Measurements from ENCODE around the gene ARHGAP28. TPM values are rescaled to one million over a fixed set of nuclear protein-coding genes. Genes with fewer than 3 reads are reported as not detected.

ARHGAP28 gene
- total and polyA plus RNA-seq, 2 of the 13 experiments (the other 11 are each of a cell fraction or from before 2014, with no cell fraction given): not detected

DNA sequence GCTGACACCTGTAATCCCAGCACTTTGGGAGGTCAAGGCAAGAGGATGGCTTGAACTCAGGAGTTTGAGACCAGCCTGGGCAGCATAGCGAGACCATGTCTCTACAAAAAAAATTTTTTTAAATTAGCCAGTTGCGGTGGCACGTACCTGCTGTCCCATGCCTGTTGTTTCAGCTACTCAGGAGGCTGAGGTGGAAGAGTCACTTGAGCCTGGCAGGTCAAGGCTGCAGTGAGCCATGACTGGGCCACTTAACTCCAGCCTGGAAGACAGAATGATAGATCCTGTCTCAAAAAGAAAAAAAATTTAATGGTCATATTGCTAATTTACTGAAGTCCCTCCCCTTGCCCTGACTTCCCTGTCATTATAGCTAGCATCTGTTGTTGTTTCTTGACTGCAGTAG, 112.6 kb downstream of the ARHGAP28 start:
- in situ Hi-C loops (cut with HindIII; ENCODE audit: extremely low pct_ligation_motif_present, low pct_unique_long_range_greater_than_20kb): no loop called here
- H3K36me3 ChIP-seq (replicated peaks in 1 of 2; ENCODE audit: control insufficient read depth in 1 of 2, insufficient read depth in 2 of 2, low read length in 2 of 2): no peaks in the 10 kb centered on the region
- DNase-seq (ENCODE audit: low spot score) (no peak), ATAC-seq (no peak), FAIRE-seq (no peak)
- no peaks in the 10 kb centered on the region for H3K4me1 ChIP-seq (ENCODE audit: insufficient read depth, low read length)
- intact Hi-C loops (cut with micrococcal nuclease; ENCODE audit: unreplicated experiment): no loop called here
- CTCF ChIA-PET (ENCODE audit: low intra/inter-chr PET ratio, low total read pairs): no interaction called here
- WGBS (ENCODE audit: low lambda C conversion rate): 0% methylated on average over 3 of the region's 3 CpGs
- no peak overlapping the region for H3K4me3 ChIP-seq (replicated peaks in 1 of 3; ENCODE audit: insufficient read depth in 1 of 3, low read depth in 2 of 3, low read length in 3 of 3)
- H3K4me2 ChIP-seq (ENCODE audit: low read depth, low read length): no peak overlapping the region
- no peak overlapping the region for H2AFZ ChIP-seq (ENCODE audit: low read length)
- POLR2A ChIA-PET: no interaction called here
- H3K27ac ChIP-seq (ENCODE audit: extremely low read length, insufficient read depth, low read length): no peak overlapping the region
- no peak overlapping the region for H3K9ac ChIP-seq (ENCODE audit: insufficient read depth, low read depth, low read length)
- H3K79me2 ChIP-seq (ENCODE audit: insufficient read depth, low read length): no peaks in the 10 kb centered on the region
- no peaks in the 10 kb centered on the region for H4K20me1 ChIP-seq (ENCODE audit: insufficient read depth, low read length)
- no TSS peak for BruUV-seq (replicated peaks)
- TF ChIP-seq ZNF414 (CRISPR knock-in tag; IDR thresholded peaks at IDR 0.05): no peak
- TF ChIP-seq NCOA5 (CRISPR knock-in tag; IDR thresholded peaks at IDR 0.05): no peak
- TF ChIP-seq ZNF569 (CRISPR knock-in tag; IDR thresholded peaks at IDR 0.05; ENCODE audit: borderline replicate concordance): no peak
- TF ChIP-seq ATF4 (CRISPR knock-in tag; IDR thresholded peaks at IDR 0.05): no peak
- TF ChIP-seq ZNF879 (CRISPR knock-in tag; IDR thresholded peaks at IDR 0.05): no peak
- TF ChIP-seq ZNF225 (CRISPR knock-in tag; IDR thresholded peaks at IDR 0.05): no peak
- H3K27me3 ChIP-seq (ENCODE audit: control insufficient read depth in 1 of 2, insufficient read depth in 2 of 2, low read length in 2 of 2): no peaks in the 10 kb centered on the region
- no peaks in the 10 kb centered on the region for H3K9me3 ChIP-seq (ENCODE audit: low read length)

DNA sequence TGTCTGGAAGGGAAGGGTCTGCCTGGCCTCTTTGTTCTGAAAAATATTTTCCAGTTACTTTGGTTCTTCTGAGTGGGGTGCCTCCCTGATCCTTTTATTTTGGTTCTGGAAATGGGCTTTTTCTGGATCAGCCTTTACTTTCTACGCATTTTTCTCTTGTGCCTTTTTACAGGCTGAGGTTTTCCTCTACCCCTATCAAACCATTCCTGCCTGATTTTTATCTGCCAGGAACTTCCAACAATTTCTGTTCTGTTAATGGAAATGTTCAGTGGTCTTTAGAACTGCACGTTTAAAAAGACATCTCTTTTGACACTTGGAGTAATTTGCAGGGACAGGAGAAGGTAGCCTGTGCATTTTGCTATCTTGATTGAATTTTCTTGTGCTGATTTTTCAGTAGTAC, 113.8 kb downstream of the ARHGAP28 start:
- POLR2A ChIA-PET: no interaction called here
- WGBS (ENCODE audit: low lambda C conversion rate): 14% methylated on average over 2 of the region's 2 CpGs
- in situ Hi-C loops (cut with HindIII; ENCODE audit: extremely low pct_ligation_motif_present, low pct_unique_long_range_greater_than_20kb): no loop called here
- no peak for TF ChIP-seq SNAPC4 (CRISPR knock-in tag; IDR thresholded peaks at IDR 0.05)
- TF ChIP-seq TMF1 (CRISPR knock-in tag; IDR thresholded peaks at IDR 0.05; ENCODE audit: low read depth): no peak
- no peak for TF ChIP-seq SNRNP70 (IDR thresholded peaks at IDR 0.05; ENCODE audit: low read depth, low read length)
- no peak for TF ChIP-seq ZNF749 (CRISPR knock-in tag; IDR thresholded peaks at IDR 0.05; ENCODE audit: borderline replicate concordance)
- no peak for TF ChIP-seq ZBTB25 (CRISPR knock-in tag; IDR thresholded peaks at IDR 0.05)
- TF ChIP-seq CHD4 (IDR thresholded peaks at IDR 0.05; ENCODE audit: borderline replicate concordance, low read length): no peak

More for the DNA sequence above, 113.8 kb downstream of the ARHGAP28 start:
- Histone ChIP-seq H4K20me1 (ENCODE audit: insufficient read depth, low read length) (no peaks in the 10 kb centered on the region), H3K9ac (ENCODE audit: insufficient read depth, low read depth, low read length) (no peak overlapping the region), H3K27me3 (ENCODE audit: control insufficient read depth in 1 of 2, insufficient read depth in 2 of 2, low read length in 2 of 2) (no peaks in the 10 kb centered on the region), H3K4me1 (ENCODE audit: insufficient read depth, low read length) (no peaks in the 10 kb centered on the region), H2AFZ (ENCODE audit: low read length) (no peak overlapping the region), H3K36me3 (replicated peaks in 1 of 2; ENCODE audit: control insufficient read depth in 1 of 2, insufficient read depth in 2 of 2, low read length in 2 of 2) (no peaks in the 10 kb centered on the region), H3K27ac (ENCODE audit: extremely low read length, insufficient read depth, low read length) (no peak overlapping the region), H3K4me2 (ENCODE audit: low read depth, low read length) (no peak overlapping the region), H3K4me3 (replicated peaks in 1 of 3; ENCODE audit: insufficient read depth in 1 of 3, low read depth in 2 of 3, low read length in 3 of 3) (no peak overlapping the region), H3K9me3 (ENCODE audit: low read length) (no peaks in the 10 kb centered on the region), H3K79me2 (ENCODE audit: insufficient read depth, low read length) (no peaks in the 10 kb centered on the region)
- BruUV-seq (replicated peaks): no TSS peak
- FAIRE-seq (no peak), DNase-seq (ENCODE audit: low spot score) (no peak), ATAC-seq (no peak)
- intact Hi-C loops (cut with micrococcal nuclease; ENCODE audit: unreplicated experiment): no loop called here
- CTCF ChIA-PET (ENCODE audit: low intra/inter-chr PET ratio, low total read pairs): no interaction called here

Data from HepG2 (cell line).